Inflammatory macrophage treated with lipopolysaccharide for 4 hours (primary cell): ENCODE measurements around the gene CDH23.

Source experiments
- DNase-seq: peaks from one replicate; pipeline ENCODE4 v3.0.0-alpha.2; 2020

CDH23 gene

GRCh38 chr10:71547876-71548846 is 151.4 kb downstream of the CDH23 start:
- DNase-seq: peak; percentile 62

- no peak for DNase-seq
Observed at GRCh38 chr10:71549766-71550533, 153.2 kb downstream of the CDH23 start.

GRCh38 chr10:71550628-71551027 is 153.9 kb downstream of the CDH23 start:
- DNase-seq: no peak

- no peak for DNase-seq
Observed at GRCh38 chr10:71551970-71552369, 155.2 kb downstream of the CDH23 start.

GRCh38 chr10:71553432-71553831 is 156.7 kb downstream of the CDH23 start:
- no peak for DNase-seq

GRCh38 chr10:71554671-71555070 is 158.0 kb downstream of the CDH23 start:
- peak; percentile 51 for DNase-seq

GRCh38 chr10:71555087-71555723 is 158.5 kb downstream of the CDH23 start:
- DNase-seq: peak; percentile 13

GRCh38 chr10:71555724-71556119 is 159.0 kb downstream of the CDH23 start:
- no peak for DNase-seq

- no peak for DNase-seq
Observed at GRCh38 chr10:71558991-71559390, 162.3 kb downstream of the CDH23 start.

- no peak for DNase-seq
Observed at GRCh38 chr10:71561003-71561574, 164.4 kb downstream of the CDH23 start.

GRCh38 chr10:71562181-71562580 is 165.5 kb downstream of the CDH23 start:
- DNase-seq: no peak

GRCh38 chr10:71562904-71563303 is 166.2 kb downstream of the CDH23 start:
- DNase-seq: no peak

GRCh38 chr10:71564194-71564820 is 167.6 kb downstream of the CDH23 start:
- DNase-seq: no peak

GRCh38 chr10:71565284-71566000 is 168.7 kb downstream of the CDH23 start:
- no peak for DNase-seq

- DNase-seq: no peak
Observed at GRCh38 chr10:71567006-71567405, 170.3 kb downstream of the CDH23 start.

- no peak for DNase-seq
Observed at GRCh38 chr10:71568896-71569492, 172.3 kb downstream of the CDH23 start.

GRCh38 chr10:71569775-71570588 is 173.3 kb downstream of the CDH23 start:
- DNase-seq: peak; percentile 64

- DNase-seq: no peak
Observed at GRCh38 chr10:71571460-71572175, 174.9 kb downstream of the CDH23 start.

- no peak for DNase-seq
Observed at GRCh38 chr10:71572962-71573361, 176.2 kb downstream of the CDH23 start.
